ENCODE results near the gene AURKAIP1. TPM values are rescaled to one million over a fixed set of nuclear protein-coding genes. Genes with fewer than 3 reads are reported as not detected.

Gene AURKAIP1
- total RNA-seq, 5 donors from 2014 or later (not counting 1 experiment from before 2014, with no cell fraction given): 58.8 to 91.7 (median 86.0) TPM

DNA sequence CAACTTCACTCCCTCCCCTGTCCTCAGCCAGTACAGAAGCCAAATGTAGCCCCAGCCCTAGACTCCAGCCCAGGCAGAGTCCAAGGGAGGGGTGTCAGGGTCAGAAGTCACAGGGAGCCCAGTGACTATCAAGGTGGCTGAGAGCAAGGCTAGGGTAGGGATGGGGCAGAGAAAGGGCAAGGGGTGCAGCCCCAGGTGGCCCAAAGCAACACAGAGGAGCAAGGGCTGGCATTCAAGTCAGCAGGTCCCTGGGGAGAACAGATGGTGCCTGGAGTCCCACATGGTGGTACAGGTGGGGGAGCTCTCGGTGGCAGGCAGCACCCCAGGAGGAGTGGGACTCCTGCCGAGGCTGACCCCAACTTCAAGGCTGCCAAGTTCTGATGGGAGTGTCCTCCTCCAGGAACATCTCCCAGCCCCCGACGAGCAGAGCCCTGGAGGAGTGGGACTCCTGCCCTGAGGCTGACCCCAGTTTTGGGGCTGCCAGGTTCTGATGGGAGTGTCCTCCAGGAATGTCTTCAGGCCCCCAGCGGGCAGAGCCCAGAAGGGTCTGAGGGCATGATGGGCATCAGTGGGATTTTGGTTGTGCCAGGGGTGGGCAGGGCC is 22.1 kb downstream of the AURKAIP1 start:
- peaks cover 0 to 55% of the 10 kb centered on the region in 2 experiments for H3K27me3 ChIP-seq (replicated peaks in 1 of 2; ENCODE audit: control insufficient read depth in 2 of 2, extremely low read depth in 1 of 2, insufficient read depth in 2 of 2, low read length in 1 of 2)
- Mint-ChIP-seq H3K27ac (peak overlapping the region in 1 of 2 donors; percentile 52), H3K9me3 (no peaks in the 10 kb centered on the region), H3K4me3 (peak overlapping the region; percentile 3 to 68 (median 52)), H3K36me3 (no peaks in the 10 kb centered on the region), H3K27me3 (peaks cover 7 to 27% of the 10 kb centered on the region in 2 donors), H3K4me1 (peaks cover 14 to 25% (median 14%) of the 10 kb centered on the region in 3 donors)
- no peak overlapping the region for H3K27ac ChIP-seq (ENCODE audit: low read length)
- 70% methylated on average over 2 of the region's 5 CpGs for WGBS (ENCODE audit: insufficient coverage)
- CTCF ChIA-PET: no interaction called here
- H3K36me3 ChIP-seq (ENCODE audit: control insufficient read depth in 2 of 2, extremely low read depth in 1 of 2, insufficient read depth in 1 of 2, low read length in 1 of 2): no peaks in the 10 kb centered on the region
- no peaks in the 10 kb centered on the region for H3K9me3 ChIP-seq
- H3K4me3 ChIP-seq (ENCODE audit: control insufficient read depth in 1 of 2, extremely low read depth in 1 of 2, low read length in 1 of 2): no peak overlapping the region
- peaks cover 4 to 46% of the 10 kb centered on the region in 2 experiments for H3K4me1 ChIP-seq (ENCODE audit: control insufficient read depth in 1 of 2, extremely low read depth in 1 of 2, insufficient read depth in 2 of 2, low read length in 2 of 2)
- POLR2A ChIA-PET: no interaction called here
- no peak for DNase-seq
- no peak for ATAC-seq (replicated peaks in 1 of 4)

DNA sequence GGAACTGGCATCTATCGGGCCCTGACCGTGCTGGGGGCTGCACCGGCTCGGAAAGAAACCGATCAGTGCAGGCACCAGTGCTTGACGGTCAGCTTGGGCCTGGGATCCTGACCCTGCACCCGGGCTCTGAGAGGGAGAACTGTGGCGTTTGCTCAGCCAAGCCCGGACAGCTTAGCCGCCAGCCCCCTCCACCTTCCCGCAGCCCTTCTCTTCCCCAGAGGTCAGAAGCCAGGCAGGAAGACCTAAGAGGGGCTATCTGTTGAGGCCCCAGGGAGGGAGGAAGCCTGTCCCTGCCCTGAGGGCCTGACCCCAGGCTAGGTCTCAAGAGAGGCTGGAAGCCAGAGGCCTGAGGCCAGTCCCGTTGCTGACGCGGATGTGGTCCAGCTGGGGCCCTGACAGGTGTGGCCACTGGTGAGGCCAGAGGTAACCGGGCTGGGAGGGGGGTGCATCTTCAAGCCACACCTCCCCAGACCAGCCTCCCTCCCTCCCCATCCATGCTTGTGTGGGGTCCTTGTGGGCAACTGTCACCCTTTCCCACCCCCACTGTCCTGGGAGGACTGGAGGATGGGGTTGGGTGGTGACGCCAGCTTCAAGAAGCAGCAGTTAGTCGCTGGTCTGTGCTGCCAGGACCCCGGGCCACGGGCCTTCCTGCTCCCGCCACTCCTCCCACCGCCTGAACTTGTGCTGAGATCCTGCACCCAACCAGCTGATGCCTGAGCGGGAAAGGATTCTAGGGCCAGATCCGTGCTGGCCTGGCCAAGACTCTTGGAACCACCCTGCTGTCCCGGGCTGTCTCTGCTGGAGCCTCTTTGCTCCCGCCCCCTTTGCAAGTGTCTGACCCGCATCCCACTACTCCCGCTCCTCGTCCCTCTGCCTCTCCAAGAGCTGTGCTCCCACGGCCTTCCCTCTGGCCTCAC is 23.2 kb downstream of the AURKAIP1 start:
- Histone ChIP-seq H3K27me3 (replicated peaks in 1 of 2; ENCODE audit: control insufficient read depth in 2 of 2, extremely low read depth in 1 of 2, insufficient read depth in 2 of 2, low read length in 1 of 2) (peaks cover 0 to 43% of the 10 kb centered on the region in 2 experiments), H3K27ac (ENCODE audit: low read length) (no peak overlapping the region), H3K9me3 (no peaks in the 10 kb centered on the region), H3K4me1 (ENCODE audit: control insufficient read depth in 1 of 2, extremely low read depth in 1 of 2, insufficient read depth in 2 of 2, low read length in 2 of 2) (peaks cover 6 to 53% of the 10 kb centered on the region in 2 experiments), H3K36me3 (ENCODE audit: control insufficient read depth in 2 of 2, extremely low read depth in 1 of 2, insufficient read depth in 1 of 2, low read length in 1 of 2) (no peaks in the 10 kb centered on the region), H3K4me3 (ENCODE audit: control insufficient read depth in 1 of 2, extremely low read depth in 1 of 2, low read length in 1 of 2) (no peak overlapping the region)
- H3K4me3 Mint-ChIP-seq: peak overlapping the region; percentile 52 to 68 (median 62)
- ChIA-PET POLR2A (no interaction called here), CTCF (interaction anchor here in 1 of 2 donors (0.6 kb wide), 1 partner anchor 213 kb away, joined by 3 read pairs; no protein-coding TSS in a partner anchor)
- peaks cover 7 to 20% of the 10 kb centered on the region in 2 donors for H3K27me3 Mint-ChIP-seq
- H3K36me3 Mint-ChIP-seq: no peaks in the 10 kb centered on the region
- 89% methylated on average over 20 of the region's 29 CpGs for WGBS (ENCODE audit: insufficient coverage)
- peaks cover 24 to 36% (median 25%) of the 10 kb centered on the region in 3 donors for H3K4me1 Mint-ChIP-seq
- H3K9me3 Mint-ChIP-seq: no peaks in the 10 kb centered on the region
- H3K27ac Mint-ChIP-seq: peak overlapping the region; percentile 44 to 52
- DNase-seq: no peak
- no peak for ATAC-seq (replicated peaks in 1 of 4)

DNA sequence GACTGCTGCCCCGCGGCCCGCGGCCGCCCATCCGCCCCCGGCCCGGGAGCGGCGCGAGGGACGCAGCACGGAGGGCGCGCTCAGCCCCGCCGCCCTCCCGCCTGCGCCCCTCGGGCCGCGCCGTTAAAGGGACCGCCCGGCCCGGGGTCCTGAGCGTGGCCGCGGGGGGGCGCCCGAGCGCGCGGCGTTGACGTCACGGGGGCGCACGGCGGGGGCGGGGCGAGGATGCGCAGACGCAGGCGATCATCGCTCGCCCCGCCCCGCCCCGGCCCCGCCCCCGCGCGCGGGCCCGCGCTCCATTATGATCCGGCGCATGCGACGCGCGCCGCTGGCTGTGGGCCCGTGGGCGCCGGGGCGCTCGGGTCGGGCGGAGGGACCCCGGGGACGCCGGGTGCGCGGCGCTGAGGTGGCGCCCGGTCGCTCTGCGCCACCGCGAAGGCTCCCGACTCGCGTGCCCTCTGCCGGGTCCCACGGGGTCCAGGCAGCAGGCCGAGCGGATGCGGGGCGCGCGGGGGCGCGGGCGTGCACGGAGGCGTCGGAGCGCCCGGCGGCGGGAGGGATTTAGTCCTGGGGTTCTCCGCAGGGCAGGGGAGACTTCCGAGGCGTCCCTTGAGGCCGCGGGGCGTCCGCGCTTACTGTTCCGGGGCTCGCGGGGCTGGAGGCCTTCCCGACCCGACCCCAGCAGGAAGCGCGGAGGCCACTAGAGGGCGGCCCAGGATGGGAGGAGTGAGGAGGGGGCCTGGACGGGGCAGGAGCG is 25.6 kb downstream of the AURKAIP1 start, which contains the start of gene DVL1:
Gene DVL1, minus strand, starts transcription at position 163 of the 757 bp plus-strand sequence. CDS start 353 bp downstream, outside the sequence.
- Histone ChIP-seq H3K36me3 (ENCODE audit: control insufficient read depth in 2 of 2, extremely low read depth in 1 of 2, insufficient read depth in 1 of 2, low read length in 1 of 2) (no peaks in the 10 kb centered on the region), H3K27me3 (replicated peaks in 1 of 2; ENCODE audit: control insufficient read depth in 2 of 2, extremely low read depth in 1 of 2, insufficient read depth in 2 of 2, low read length in 1 of 2) (peaks cover 0 to 32% of the 10 kb centered on the region in 2 experiments), H3K4me3 (ENCODE audit: control insufficient read depth in 1 of 2, extremely low read depth in 1 of 2, low read length in 1 of 2) (peak within 1 kb of the TSS; percentile 56 to 68), H3K4me1 (ENCODE audit: control insufficient read depth in 1 of 2, extremely low read depth in 1 of 2, insufficient read depth in 2 of 2, low read length in 2 of 2) (peaks cover 4 to 64% of the 10 kb centered on the region in 2 experiments), H3K27ac (ENCODE audit: low read length) (no peak within 1 kb of the TSS), H3K9me3 (no peaks in the 10 kb centered on the region)
- Mint-ChIP-seq H3K4me3 (peak within 1 kb of the TSS; percentile 66 to 76 (median 73)), H3K27me3 (peaks cover 7 to 20% of the 10 kb centered on the region in 2 donors), H3K4me1 (peaks cover 28 to 43% (median 30%) of the 10 kb centered on the region in 3 donors), H3K27ac (peak within 1 kb of the TSS in 1 of 2 donors; percentile 28), H3K9me3 (no peaks in the 10 kb centered on the region), H3K36me3 (no peaks in the 10 kb centered on the region)
- CTCF ChIA-PET: no interaction called here
- DNase-seq (peak; percentile 29 to 88 (median 62)), ATAC-seq (replicated peaks in 1 of 4) (peak; percentile 83 to 87 (median 84))
- WGBS (ENCODE audit: insufficient coverage): under 1% methylated on average over 94 of the region's 122 CpGs
- POLR2A ChIA-PET: no interaction called here

- H3K27ac Mint-ChIP-seq: peak overlapping the region in 1 of 2 donors; percentile 28
- H3K36me3 Mint-ChIP-seq: no peaks in the 10 kb centered on the region
- peaks cover 7 to 14% of the 10 kb centered on the region in 2 donors for H3K27me3 Mint-ChIP-seq
- H3K4me3 Mint-ChIP-seq: peak overlapping the region; percentile 66 to 76 (median 73)
- ChIA-PET CTCF (interaction anchor here in 1 of 2 donors (1.0 to 1.3 kb wide), 2 partner anchors 22 to 27 kb away, joined by 3 to 4 read pairs; partner anchors contain the start of gene AURKAIP1), POLR2A (no interaction called here)
- peak overlapping the region; percentile 56 to 68 for H3K4me3 ChIP-seq (ENCODE audit: control insufficient read depth in 1 of 2, extremely low read depth in 1 of 2, low read length in 1 of 2)
- H3K4me1 Mint-ChIP-seq: peaks cover 26 to 37% (median 28%) of the 10 kb centered on the region in 3 donors
- under 1% methylated on average over 109 of the region's 109 CpGs for WGBS (ENCODE audit: insufficient coverage)
- H3K27ac ChIP-seq (ENCODE audit: low read length): no peak overlapping the region
- peaks cover 2 to 61% of the 10 kb centered on the region in 2 experiments for H3K4me1 ChIP-seq (ENCODE audit: control insufficient read depth in 1 of 2, extremely low read depth in 1 of 2, insufficient read depth in 2 of 2, low read length in 2 of 2)
- H3K9me3 Mint-ChIP-seq: no peaks in the 10 kb centered on the region
- H3K27me3 ChIP-seq (replicated peaks in 1 of 2; ENCODE audit: control insufficient read depth in 2 of 2, extremely low read depth in 1 of 2, insufficient read depth in 2 of 2, low read length in 1 of 2): peaks cover 0 to 24% of the 10 kb centered on the region in 2 experiments
- no peaks in the 10 kb centered on the region for H3K36me3 ChIP-seq (ENCODE audit: control insufficient read depth in 2 of 2, extremely low read depth in 1 of 2, insufficient read depth in 1 of 2, low read length in 1 of 2)
- peak; percentile 37 to 52 (median 41) for ATAC-seq (replicated peaks in 1 of 4)
- H3K9me3 ChIP-seq: no peaks in the 10 kb centered on the region
- DNase-seq: no peak
Observed at GRCh38 chr1:1348420-1349255, 26.4 kb downstream of the AURKAIP1 start.

- H3K36me3 Mint-ChIP-seq: no peaks in the 10 kb centered on the region
- CTCF ChIA-PET: interaction anchor here in 1 of 2 donors (1.0 to 1.3 kb wide), 2 partner anchors 23 to 27 kb away, joined by 3 to 4 read pairs; partner anchors contain the start of gene AURKAIP1
- WGBS (ENCODE audit: insufficient coverage): 82% methylated on average over 21 of the region's 26 CpGs
- Histone ChIP-seq H3K9me3 (no peaks in the 10 kb centered on the region), H3K4me1 (ENCODE audit: control insufficient read depth in 1 of 2, extremely low read depth in 1 of 2, insufficient read depth in 2 of 2, low read length in 2 of 2) (peaks cover 2 to 58% of the 10 kb centered on the region in 2 experiments), H3K27me3 (replicated peaks in 1 of 2; ENCODE audit: control insufficient read depth in 2 of 2, extremely low read depth in 1 of 2, insufficient read depth in 2 of 2, low read length in 1 of 2) (peaks cover 0 to 16% of the 10 kb centered on the region in 2 experiments), H3K4me3 (ENCODE audit: control insufficient read depth in 1 of 2, extremely low read depth in 1 of 2, low read length in 1 of 2) (peak overlapping the region; percentile 40 to 68), H3K27ac (ENCODE audit: low read length) (no peak overlapping the region), H3K36me3 (ENCODE audit: control insufficient read depth in 2 of 2, extremely low read depth in 1 of 2, insufficient read depth in 1 of 2, low read length in 1 of 2) (no peaks in the 10 kb centered on the region)
- H3K27me3 Mint-ChIP-seq: peaks cover 7 to 9% of the 10 kb centered on the region in 2 donors
- H3K27ac Mint-ChIP-seq: peak overlapping the region in 1 of 2 donors; percentile 28
- no peaks in the 10 kb centered on the region for H3K9me3 Mint-ChIP-seq
- peaks cover 26 to 32% (median 26%) of the 10 kb centered on the region in 3 donors for H3K4me1 Mint-ChIP-seq
- ATAC-seq (replicated peaks in 1 of 4) (no peak), DNase-seq (no peak)
- H3K4me3 Mint-ChIP-seq: peak overlapping the region; percentile 66 to 76 (median 73)
- POLR2A ChIA-PET: no interaction called here
Observed at GRCh38 chr1:1347663-1348419, 27.2 kb downstream of the AURKAIP1 start.
